K562 (cell line): ENCODE measurements around the gene MCM6.

Experiments
- BACH1 ChIP-seq: fragments of 200-800 bp; sonication (Bioruptor generic); IDR thresholded peaks from 2 replicates; pipeline ENCODE4 v1.6.1; 2016; ENCODE audit warnings: missing genetic modification characterization, missing compliant biosample characterization
- CEBPG ChIP-seq, 3 experiments: fragments of 200-800 bp in 1 of 3; sonication (Bioruptor generic) in 1 of 3; sonication (generic) in 1 of 3; formaldehyde crosslinking in 1 of 3; IDR thresholded peaks in 2 of 3; conservative IDR thresholded peaks in 1 of 3; 2 replicates each; pipeline versions ENCODE4 v1.6.1 to v1.8.0; 2016 to 2022; ENCODE audit warnings: missing compliant biosample characterization in 2 of 3, missing genetic modification characterization in 2 of 3, mild to moderate bottlenecking in 1 of 3, missing genetic modification reagents in 1 of 3
- ELK1 ChIP-seq: sonication (generic); formaldehyde crosslinking; IDR thresholded peaks from 2 replicates; pipeline ENCODE4 v1.8.1; 2022; ENCODE audit warnings: missing genetic modification reagents
- ERF ChIP-seq: fragments of 450-650 bp; formaldehyde crosslinking; IDR thresholded peaks from 2 replicates; pipeline ENCODE4 v1.4.0; 2020; ENCODE audit warnings: mild to moderate bottlenecking, mixed read lengths
- MYC ChIP-seq, 2 experiments: fragments of 250-450 bp in 1 of 2; sonication (Bioruptor Pico) in 1 of 2; IDR thresholded peaks; 2 replicates each; pipeline versions ENCODE4 v1.5.1 to v1.6.1; 2012 to 2021; ENCODE audit warnings: low read depth in 2 of 2, borderline replicate concordance in 1 of 2, improper control_type of control experiment in 1 of 2, low read length in 1 of 2, mild to moderate bottlenecking in 1 of 2, moderate library complexity in 1 of 2
- SIX5 ChIP-seq, 2 experiments: IDR thresholded peaks; 2 replicates each; pipeline ENCODE4 v1.6.1; 2011; ENCODE audit warnings: low read length in 2 of 2, borderline replicate concordance in 1 of 2, low read depth in 1 of 2, mild to moderate bottlenecking in 1 of 2, moderate library complexity in 1 of 2; ENCODE audit not compliant: insufficient read depth in 1 of 2
- TF ChIP-seq, protein P1 (sequence below), 3 experiments: IDR thresholded peaks in 2 of 3; conservative IDR thresholded peaks in 1 of 3; 2 replicates each; pipeline ENCODE4 v1.5.1; 2011 to 2012; ENCODE audit warnings: low read length in 3 of 3, mild to moderate bottlenecking in 3 of 3, control low read depth in 2 of 3, improper control_type of control experiment in 1 of 3, inconsistent platforms in 1 of 3, low read depth in 1 of 3, mixed read lengths in 1 of 3, moderate library complexity in 1 of 3; ENCODE audit not compliant: insufficient read depth in 2 of 3

DNA sequence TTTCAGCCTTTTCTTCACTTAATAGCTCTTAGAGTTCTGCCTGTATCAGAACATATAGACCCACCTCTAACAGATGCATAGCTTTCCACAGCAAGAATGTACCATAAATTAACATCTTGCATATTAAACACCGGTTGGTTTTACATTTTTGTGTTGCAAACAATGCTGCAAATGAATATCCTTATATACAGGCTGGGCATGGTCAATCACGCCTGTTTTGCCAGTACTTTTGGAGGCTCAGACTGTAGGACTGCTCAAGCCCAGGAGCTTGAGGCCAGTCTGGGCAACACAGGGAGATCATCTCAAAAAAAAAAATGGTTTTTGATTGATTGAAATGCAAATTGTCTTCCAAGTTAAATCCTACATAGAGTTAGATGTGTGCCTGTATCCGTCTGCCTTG is 37.7 kb downstream of the MCM6 start:
- TF ChIP-seq ERF (CRISPR knock-in tag) (no peak), BACH1 (tag) (no peak), SIX5 (IDR thresholded peaks at IDR 0.05; ENCODE audit: borderline replicate concordance in 1 of 2, insufficient read depth in 1 of 2, low read depth in 1 of 2, low read length in 2 of 2) (no peak), CEBPG (CRISPR knock-in tag; IDR thresholded peaks at IDR 0.05) (no peak), CEBPG (tag; conservative IDR thresholded peaks at IDR 0.05 in 1 of 2, IDR thresholded peaks at IDR 0.05 in 1 of 2) (no peak), ELK1 (CRISPR knock-in tag) (no peak), MYC (IDR thresholded peaks at IDR 0.05; ENCODE audit: low read depth, low read length) (no peak), MYC (CRISPR knock-in tag; IDR thresholded peaks at IDR 0.05; ENCODE audit: borderline replicate concordance, low read depth) (no peak)
- TF ChIP-seq, protein P1, sequence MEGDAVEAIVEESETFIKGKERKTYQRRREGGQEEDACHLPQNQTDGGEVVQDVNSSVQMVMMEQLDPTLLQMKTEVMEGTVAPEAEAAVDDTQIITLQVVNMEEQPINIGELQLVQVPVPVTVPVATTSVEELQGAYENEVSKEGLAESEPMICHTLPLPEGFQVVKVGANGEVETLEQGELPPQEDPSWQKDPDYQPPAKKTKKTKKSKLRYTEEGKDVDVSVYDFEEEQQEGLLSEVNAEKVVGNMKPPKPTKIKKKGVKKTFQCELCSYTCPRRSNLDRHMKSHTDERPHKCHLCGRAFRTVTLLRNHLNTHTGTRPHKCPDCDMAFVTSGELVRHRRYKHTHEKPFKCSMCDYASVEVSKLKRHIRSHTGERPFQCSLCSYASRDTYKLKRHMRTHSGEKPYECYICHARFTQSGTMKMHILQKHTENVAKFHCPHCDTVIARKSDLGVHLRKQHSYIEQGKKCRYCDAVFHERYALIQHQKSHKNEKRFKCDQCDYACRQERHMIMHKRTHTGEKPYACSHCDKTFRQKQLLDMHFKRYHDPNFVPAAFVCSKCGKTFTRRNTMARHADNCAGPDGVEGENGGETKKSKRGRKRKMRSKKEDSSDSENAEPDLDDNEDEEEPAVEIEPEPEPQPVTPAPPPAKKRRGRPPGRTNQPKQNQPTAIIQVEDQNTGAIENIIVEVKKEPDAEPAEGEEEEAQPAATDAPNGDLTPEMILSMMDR (IDR thresholded peaks at IDR 0.05 in 2 of 3, conservative IDR thresholded peaks at IDR 0.05 in 1 of 3; ENCODE audit: insufficient read depth in 2 of 3, low read depth in 1 of 3, low read length in 3 of 3): no peak
